GM12875 (cell line): Measurements from ENCODE around the gene CHCHD10.

Experiments used
- H3K4me3 ChIP-seq: one replicate; pipeline ENCODE4 v1.5.1; 2011; ENCODE audit warnings: low read depth, low read length, control low read depth
- CTCF ChIP-seq: IDR thresholded peaks from 2 replicates; pipeline ENCODE4 v1.5.1; 2011; ENCODE audit warnings: low read depth, mild to moderate bottlenecking, control low read depth, inconsistent platforms, low read length, moderate library complexity, borderline replicate concordance; ENCODE audit not compliant: insufficient read depth

Gene CHCHD10

DNA sequence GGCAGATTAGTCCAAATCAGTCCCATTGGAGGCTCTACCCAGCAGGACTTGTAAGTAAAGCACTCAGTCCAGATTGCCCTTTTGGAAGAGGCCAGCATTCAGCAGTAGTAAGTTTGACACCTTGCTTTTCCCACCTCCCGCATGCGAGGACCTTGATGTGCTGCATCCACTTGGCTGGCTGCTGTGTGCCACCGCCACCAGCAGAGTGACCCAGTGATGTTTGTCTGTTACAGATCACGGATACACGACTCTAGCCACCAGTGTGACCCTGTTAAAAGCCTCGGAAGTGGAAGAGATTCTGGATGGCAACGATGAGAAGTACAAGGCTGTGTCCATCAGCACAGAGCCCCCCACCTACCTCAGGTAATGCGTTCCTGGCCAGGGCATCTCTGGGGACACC lies 25.6 kb upstream of the CHCHD10 start:
- no peak for TF ChIP-seq CTCF
- H3K4me3 ChIP-seq: no peak overlapping the region

GRCh38 chr22:23791738-23792645 lies 24.2 kb upstream of the CHCHD10 start:
- no peak overlapping the region for H3K4me3 ChIP-seq
- TF ChIP-seq CTCF: no peak

GRCh38 chr22:23790819-23791737 lies 23.3 kb upstream of the CHCHD10 start:
- no peak overlapping the region for H3K4me3 ChIP-seq
- TF ChIP-seq CTCF: no peak

GRCh38 chr22:23789638-23790037 lies 21.9 kb upstream of the CHCHD10 start:
- no peak for TF ChIP-seq CTCF
- no peak overlapping the region for H3K4me3 ChIP-seq

- no peak for TF ChIP-seq CTCF
- no peak overlapping the region for H3K4me3 ChIP-seq
Measured at GRCh38 chr22:23789121-23789520, 21.3 kb upstream of the CHCHD10 start.

- peak overlapping the region; percentile 78 for H3K4me3 ChIP-seq
- TF ChIP-seq CTCF: no peak
Measured at GRCh38 chr22:23787910-23788309, 20.1 kb upstream of the CHCHD10 start.

GRCh38 chr22:23787600-23787896 lies 19.8 kb upstream of the CHCHD10 start:
- TF ChIP-seq CTCF: no peak

More at GRCh38 chr22:23787600-23787896, 19.8 kb upstream of the CHCHD10 start:
- H3K4me3 ChIP-seq: peak overlapping the region; percentile 78
